Right lobe of liver (tissue), 4 donors: ENCODE measurements around the gene XKR8.
"Not testable (repeated sequence)": the region's sequence is repeated elsewhere in the genome, so short reads cannot be mapped to it uniquely, and the experiment has no call there.

ENCODE experiments used
- CTCF ChIP-seq, 4 donors: fragments of 200-600 bp in 3 of 4; fragments of 450-650 bp in 1 of 4; IDR thresholded peaks; one replicate each; pipeline versions ENCODE4 v1.5.1 to v1.8.0; 2016 to 2022; ENCODE audit warnings: antibody characterized with exemption in 4 of 4, mild to moderate bottlenecking in 2 of 4
- POLR2A ChIP-seq: fragments of 450-650 bp; IDR thresholded peaks from one replicate; pipeline ENCODE4 v1.6.1; 2017; ENCODE audit warnings: antibody characterized with exemption, mild to moderate bottlenecking
- donor health status: DM: no; HTN: no; CAD: no.
- donor health status: DM: no; HTN: no; CAD: no.
- donor health status: DM: no; HTN: yes; CAD: no.

DNA sequence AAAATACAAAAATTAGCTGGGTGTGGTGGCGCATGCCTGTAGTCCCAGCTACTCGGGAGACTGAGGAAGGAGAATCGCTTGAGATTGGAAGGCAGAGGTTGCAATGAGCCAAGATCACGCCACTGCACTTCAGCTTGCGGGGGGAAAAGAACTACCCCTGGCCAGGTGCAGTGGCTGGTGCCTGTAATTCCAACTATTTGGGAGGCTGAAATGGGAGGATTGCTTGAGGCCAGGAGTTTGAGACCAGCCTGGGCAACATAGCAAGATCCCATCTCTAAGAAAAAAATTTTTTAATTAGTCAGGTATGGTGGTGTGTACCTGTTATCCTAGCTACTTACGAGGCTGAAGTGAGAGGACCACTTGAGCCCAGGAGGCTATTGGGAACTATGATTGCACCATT lies 34.8 kb downstream of the XKR8 start:
- not testable (repeated sequence) for TF ChIP-seq CTCF (IDR thresholded peaks at IDR 0.05); POLR2A
